Thoracic aorta (tissue), 2 donors: Measurements from ENCODE around the gene TPSD1. TPM values are rescaled to one million over a fixed set of nuclear protein-coding genes. Genes with fewer than 3 reads are reported as not detected.
"Not testable (repeated sequence)": the region's sequence is repeated elsewhere in the genome, so short reads cannot be mapped to it uniquely, and the experiment has no call there.

Experiments
- ATAC-seq: fragments of 150-250 bp; one replicate; pipeline ENCODE4 v1.8.0; 2017; ENCODE audit warnings: low read depth; ENCODE audit not compliant: insufficient number of reproducible peaks, low FRiP score
- DNase-seq: peaks from one replicate; pipeline ENCODE4 v3.0.0-alpha.2; 2020; ENCODE audit warnings: low spot score
- H3K27ac ChIP-seq, 2 donors: fragments of 200-600 bp; sonication (generic); 1 replicate in 1 of 2; 2 replicates in 1 of 2; pipeline ENCODE4 v1.5.1; 2016; ENCODE audit warnings: mild to moderate bottlenecking in 2 of 2, moderate library complexity in 2 of 2
- H3K27me3 ChIP-seq: fragments of 200-600 bp; sonication (generic); replicated peaks from 2 replicates; pipeline ENCODE4 v1.6.0; 2016; ENCODE audit warnings: mild to moderate bottlenecking; ENCODE audit not compliant: insufficient read depth
- H3K36me3 ChIP-seq: fragments of 200-600 bp; sonication (generic); one replicate; pipeline ENCODE4 v1.5.1; 2016
- H3K4me1 ChIP-seq, 2 donors: fragments of 200-600 bp; sonication (generic); 1 replicate in 1 of 2; 2 replicates in 1 of 2; pipeline versions ENCODE4 v1.5.1 to v1.6.0; 2016; ENCODE audit warnings: low read depth in 2 of 2, mild to moderate bottlenecking in 1 of 2; ENCODE audit not compliant: control insufficient read depth in 1 of 2
- H3K4me3 ChIP-seq: fragments of 200-600 bp; sonication (generic); 2 replicates; pipeline ENCODE4 v1.5.1; 2016; ENCODE audit warnings: mild to moderate bottlenecking
- H3K9me3 ChIP-seq: fragments of 200-600 bp; sonication (generic); 2 replicates; pipeline ENCODE4 v1.5.1; 2016
- CTCF ChIP-seq: fragments of 200-600 bp; sonication (generic); IDR thresholded peaks from one replicate; pipeline ENCODE4 v1.5.1; 2019; ENCODE audit warnings: antibody characterized with exemption
- total RNA-seq, 2 donors: library from RNA; depleted of rRNA; stranded (reverse); fragments of >200 nt; gene quantifications; one replicate each; pipeline versions ENCODE4 v1.1.0 to v1.2.3, GENCODE V29; 2016

Gene TPSD1
- 1 to 10 TPM in 1 of 2 donors, not detected in 1; 3.1 TPM for total RNA-seq

- H3K27me3 ChIP-seq, result not testable (repeated sequence)
Observed at GRCh38 chr16:1255276-1256122, at the start of gene TPSD1. TPSD1 (plus strand) TSS chr16:1256069; CDS start chr16:1256281, 212 bp downstream.

GRCh38 chr16:1206326-1206725 lies 49.5 kb upstream of the TPSD1 start:
- H3K9me3 ChIP-seq, result no peaks in the 10 kb centered on the region
- DNase-seq (no peak), ATAC-seq (no peak)
- no peak for TF ChIP-seq CTCF
- no peaks in the 10 kb centered on the region for H3K27me3 ChIP-seq
- no peak overlapping the region for H3K27ac ChIP-seq
- no peaks in the 10 kb centered on the region for H3K36me3 ChIP-seq
- no peak overlapping the region for H3K4me3 ChIP-seq
- H3K4me1 ChIP-seq, result no peaks in the 10 kb centered on the region

More at GRCh38 chr16:1255276-1256122, at the start of gene TPSD1:
- DNase-seq, H3K36me3 ChIP-seq, H3K4me1 ChIP-seq, H3K27ac ChIP-seq, H3K9me3 ChIP-seq, H3K4me3 ChIP-seq, ATAC-seq: not testable (repeated sequence)

GRCh38 chr16:1206786-1207185 lies 49.1 kb upstream of the TPSD1 start:
- DNase-seq (no peak), ATAC-seq (no peak)
- H3K4me3 ChIP-seq, result no peak overlapping the region
- H3K4me1 ChIP-seq, result no peaks in the 10 kb centered on the region
- H3K9me3 ChIP-seq, result no peaks in the 10 kb centered on the region
- no peaks in the 10 kb centered on the region for H3K36me3 ChIP-seq
- H3K27me3 ChIP-seq, result no peaks in the 10 kb centered on the region
- TF ChIP-seq CTCF, result no peak
- H3K27ac ChIP-seq, result no peak overlapping the region

- Histone ChIP-seq H3K4me3 (no peak overlapping the region), H3K9me3 (no peaks in the 10 kb centered on the region), H3K36me3 (no peaks in the 10 kb centered on the region), H3K27ac (no peak overlapping the region), H3K4me1 (no peaks in the 10 kb centered on the region), H3K27me3 (no peaks in the 10 kb centered on the region)
- TF ChIP-seq CTCF, result no peak
- ATAC-seq, result no peak
- no peak for DNase-seq
Observed at GRCh38 chr16:1208239-1208830, 47.5 kb upstream of the TPSD1 start.

- Histone ChIP-seq H3K27me3 (no peaks in the 10 kb centered on the region), H3K9me3 (no peaks in the 10 kb centered on the region), H3K4me3 (no peak overlapping the region), H3K27ac (no peak overlapping the region), H3K4me1 (no peaks in the 10 kb centered on the region), H3K36me3 (no peaks in the 10 kb centered on the region)
- ATAC-seq, result no peak
- no peak for DNase-seq
- no peak for TF ChIP-seq CTCF
Observed at GRCh38 chr16:1209081-1209480, 46.8 kb upstream of the TPSD1 start.
